ENCODE measurements around the gene OGA.

DNA sequence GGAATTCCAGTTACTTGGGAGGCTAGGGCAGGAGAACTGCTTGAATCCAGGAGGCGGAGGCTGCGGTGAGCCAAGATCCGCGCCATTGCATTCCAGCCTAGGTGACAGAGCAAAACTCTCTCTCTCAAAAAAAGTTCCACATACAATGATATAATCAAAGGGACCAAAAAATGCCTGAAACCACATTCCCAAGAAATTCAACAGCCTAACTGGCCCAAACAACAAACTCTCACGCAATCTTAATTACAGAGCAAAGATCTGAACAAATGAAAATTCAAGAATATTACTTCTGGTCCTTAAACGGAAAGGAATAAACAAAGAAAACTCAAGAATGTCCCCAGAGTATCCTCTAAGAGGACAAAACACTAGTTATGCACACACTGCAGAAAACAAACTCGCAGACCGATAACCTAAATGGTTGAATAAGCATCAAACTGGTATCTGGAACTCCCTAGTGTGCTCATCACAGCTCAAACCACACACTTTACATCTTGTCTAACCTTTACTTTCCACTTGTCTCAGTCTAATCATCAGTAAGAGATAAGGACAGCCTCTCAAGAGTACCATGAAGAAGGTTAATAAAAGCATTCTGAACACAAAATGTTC lies 3.7 kb downstream of the OGA start:
- TF ChIP-seq, protein P1, sequence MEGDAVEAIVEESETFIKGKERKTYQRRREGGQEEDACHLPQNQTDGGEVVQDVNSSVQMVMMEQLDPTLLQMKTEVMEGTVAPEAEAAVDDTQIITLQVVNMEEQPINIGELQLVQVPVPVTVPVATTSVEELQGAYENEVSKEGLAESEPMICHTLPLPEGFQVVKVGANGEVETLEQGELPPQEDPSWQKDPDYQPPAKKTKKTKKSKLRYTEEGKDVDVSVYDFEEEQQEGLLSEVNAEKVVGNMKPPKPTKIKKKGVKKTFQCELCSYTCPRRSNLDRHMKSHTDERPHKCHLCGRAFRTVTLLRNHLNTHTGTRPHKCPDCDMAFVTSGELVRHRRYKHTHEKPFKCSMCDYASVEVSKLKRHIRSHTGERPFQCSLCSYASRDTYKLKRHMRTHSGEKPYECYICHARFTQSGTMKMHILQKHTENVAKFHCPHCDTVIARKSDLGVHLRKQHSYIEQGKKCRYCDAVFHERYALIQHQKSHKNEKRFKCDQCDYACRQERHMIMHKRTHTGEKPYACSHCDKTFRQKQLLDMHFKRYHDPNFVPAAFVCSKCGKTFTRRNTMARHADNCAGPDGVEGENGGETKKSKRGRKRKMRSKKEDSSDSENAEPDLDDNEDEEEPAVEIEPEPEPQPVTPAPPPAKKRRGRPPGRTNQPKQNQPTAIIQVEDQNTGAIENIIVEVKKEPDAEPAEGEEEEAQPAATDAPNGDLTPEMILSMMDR (IDR thresholded peaks at IDR 0.05) = no peak
- TF ChIP-seq POLR2A (IDR thresholded peaks at IDR 0.05) = no peak

Measured in testis (tissue), 2 donors.